ENCODE results near the gene HAUS6. TPM values are rescaled to one million over a fixed set of nuclear protein-coding genes. Genes with fewer than 3 reads are reported as not detected.

HAUS6 gene
- total and polyA plus RNA-seq, 2 experiments from 2014 or later, result 32.7 to 48.7 TPM

DNA sequence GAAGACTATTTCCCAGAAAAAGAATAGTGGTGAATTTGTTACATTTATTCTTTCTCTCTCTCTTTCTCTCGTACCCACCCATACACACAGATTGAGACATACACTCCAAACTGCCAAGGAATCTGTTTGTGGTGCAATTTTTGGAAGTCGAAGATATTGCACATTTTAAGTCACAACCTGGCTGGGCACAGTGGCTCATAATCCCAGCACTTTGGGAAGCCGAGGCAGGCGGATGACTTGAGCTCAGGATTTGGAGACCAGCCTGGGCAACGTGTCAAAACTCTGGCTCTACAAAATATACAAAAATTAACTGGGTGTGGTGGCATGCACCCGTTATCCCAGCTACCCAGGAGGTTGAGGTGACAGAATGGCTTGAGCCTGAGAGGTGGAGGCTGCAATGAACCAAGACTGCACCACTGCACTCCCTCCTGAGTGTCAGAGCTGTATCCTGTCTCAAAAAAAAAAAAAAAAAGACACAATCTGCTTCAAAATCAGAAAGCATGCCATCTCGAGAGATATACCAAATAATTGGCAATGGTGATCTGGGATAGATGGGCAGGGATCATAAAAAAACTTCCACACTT lies 43.8 kb upstream of the HAUS6 start (continued):
- TF ChIP-seq, protein P1, sequence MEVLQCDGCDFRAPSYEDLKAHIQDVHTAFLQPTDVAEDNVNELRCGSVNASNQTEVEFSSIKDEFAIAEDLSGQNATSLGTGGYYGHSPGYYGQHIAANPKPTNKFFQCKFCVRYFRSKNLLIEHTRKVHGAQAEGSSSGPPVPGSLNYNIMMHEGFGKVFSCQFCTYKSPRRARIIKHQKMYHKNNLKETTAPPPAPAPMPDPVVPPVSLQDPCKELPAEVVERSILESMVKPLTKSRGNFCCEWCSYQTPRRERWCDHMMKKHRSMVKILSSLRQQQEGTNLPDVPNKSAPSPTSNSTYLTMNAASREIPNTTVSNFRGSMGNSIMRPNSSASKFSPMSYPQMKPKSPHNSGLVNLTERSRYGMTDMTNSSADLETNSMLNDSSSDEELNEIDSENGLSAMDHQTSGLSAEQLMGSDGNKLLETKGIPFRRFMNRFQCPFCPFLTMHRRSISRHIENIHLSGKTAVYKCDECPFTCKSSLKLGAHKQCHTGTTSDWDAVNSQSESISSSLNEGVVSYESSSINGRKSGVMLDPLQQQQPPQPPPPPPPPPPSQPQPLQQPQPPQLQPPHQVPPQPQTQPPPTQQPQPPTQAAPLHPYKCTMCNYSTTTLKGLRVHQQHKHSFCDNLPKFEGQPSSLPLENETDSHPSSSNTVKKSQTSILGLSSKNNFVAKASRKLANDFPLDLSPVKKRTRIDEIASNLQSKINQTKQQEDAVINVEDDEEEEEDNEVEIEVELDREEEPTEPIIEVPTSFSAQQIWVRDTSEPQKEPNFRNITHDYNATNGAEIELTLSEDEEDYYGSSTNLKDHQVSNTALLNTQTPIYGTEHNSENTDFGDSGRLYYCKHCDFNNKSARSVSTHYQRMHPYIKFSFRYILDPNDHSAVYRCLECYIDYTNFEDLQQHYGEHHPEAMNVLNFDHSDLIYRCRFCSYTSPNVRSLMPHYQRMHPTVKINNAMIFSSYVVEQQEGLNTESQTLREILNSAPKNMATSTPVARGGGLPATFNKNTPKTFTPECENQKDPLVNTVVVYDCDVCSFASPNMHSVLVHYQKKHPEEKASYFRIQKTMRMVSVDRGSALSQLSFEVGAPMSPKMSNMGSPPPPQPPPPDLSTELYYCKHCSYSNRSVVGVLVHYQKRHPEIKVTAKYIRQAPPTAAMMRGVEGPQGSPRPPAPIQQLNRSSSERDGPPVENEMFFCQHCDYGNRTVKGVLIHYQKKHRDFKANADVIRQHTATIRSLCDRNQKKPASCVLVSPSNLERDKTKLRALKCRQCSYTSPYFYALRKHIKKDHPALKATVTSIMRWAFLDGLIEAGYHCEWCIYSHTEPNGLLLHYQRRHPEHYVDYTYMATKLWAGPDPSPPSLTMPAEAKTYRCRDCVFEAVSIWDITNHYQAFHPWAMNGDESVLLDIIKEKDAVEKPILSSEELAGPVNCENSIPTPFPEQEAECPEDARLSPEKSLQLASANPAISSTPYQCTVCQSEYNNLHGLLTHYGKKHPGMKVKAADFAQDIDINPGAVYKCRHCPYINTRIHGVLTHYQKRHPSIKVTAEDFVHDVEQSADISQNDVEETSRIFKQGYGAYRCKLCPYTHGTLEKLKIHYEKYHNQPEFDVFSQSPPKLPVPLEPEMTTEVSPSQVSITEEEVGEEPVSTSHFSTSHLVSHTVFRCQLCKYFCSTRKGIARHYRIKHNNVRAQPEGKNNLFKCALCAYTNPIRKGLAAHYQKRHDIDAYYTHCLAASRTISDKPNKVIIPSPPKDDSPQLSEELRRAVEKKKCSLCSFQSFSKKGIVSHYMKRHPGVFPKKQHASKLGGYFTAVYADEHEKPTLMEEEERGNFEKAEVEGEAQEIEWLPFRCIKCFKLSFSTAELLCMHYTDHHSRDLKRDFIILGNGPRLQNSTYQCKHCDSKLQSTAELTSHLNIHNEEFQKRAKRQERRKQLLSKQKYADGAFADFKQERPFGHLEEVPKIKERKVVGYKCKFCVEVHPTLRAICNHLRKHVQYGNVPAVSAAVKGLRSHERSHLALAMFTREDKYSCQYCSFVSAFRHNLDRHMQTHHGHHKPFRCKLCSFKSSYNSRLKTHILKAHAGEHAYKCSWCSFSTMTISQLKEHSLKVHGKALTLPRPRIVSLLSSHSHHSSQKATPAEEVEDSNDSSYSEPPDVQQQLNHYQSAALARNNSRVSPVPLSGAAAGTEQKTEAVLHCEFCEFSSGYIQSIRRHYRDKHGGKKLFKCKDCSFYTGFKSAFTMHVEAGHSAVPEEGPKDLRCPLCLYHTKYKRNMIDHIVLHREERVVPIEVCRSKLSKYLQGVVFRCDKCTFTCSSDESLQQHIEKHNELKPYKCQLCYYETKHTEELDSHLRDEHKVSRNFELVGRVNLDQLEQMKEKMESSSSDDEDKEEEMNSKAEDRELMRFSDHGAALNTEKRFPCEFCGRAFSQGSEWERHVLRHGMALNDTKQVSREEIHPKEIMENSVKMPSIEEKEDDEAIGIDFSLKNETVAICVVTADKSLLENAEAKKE (CRISPR knock-in tag; IDR thresholded peaks at IDR 0.05), result no peak
- TF ChIP-seq ZNF331 (CRISPR knock-in tag; IDR thresholded peaks at IDR 0.05; ENCODE audit: low read depth) (no peak), JUNB (IDR thresholded peaks at IDR 0.05; ENCODE audit: unreplicated experiment) (no peak), POLR2AphosphoS5 (IDR thresholded peaks at IDR 0.05; ENCODE audit: low read depth) (no peak)
- TF ChIP-seq, protein P2, sequence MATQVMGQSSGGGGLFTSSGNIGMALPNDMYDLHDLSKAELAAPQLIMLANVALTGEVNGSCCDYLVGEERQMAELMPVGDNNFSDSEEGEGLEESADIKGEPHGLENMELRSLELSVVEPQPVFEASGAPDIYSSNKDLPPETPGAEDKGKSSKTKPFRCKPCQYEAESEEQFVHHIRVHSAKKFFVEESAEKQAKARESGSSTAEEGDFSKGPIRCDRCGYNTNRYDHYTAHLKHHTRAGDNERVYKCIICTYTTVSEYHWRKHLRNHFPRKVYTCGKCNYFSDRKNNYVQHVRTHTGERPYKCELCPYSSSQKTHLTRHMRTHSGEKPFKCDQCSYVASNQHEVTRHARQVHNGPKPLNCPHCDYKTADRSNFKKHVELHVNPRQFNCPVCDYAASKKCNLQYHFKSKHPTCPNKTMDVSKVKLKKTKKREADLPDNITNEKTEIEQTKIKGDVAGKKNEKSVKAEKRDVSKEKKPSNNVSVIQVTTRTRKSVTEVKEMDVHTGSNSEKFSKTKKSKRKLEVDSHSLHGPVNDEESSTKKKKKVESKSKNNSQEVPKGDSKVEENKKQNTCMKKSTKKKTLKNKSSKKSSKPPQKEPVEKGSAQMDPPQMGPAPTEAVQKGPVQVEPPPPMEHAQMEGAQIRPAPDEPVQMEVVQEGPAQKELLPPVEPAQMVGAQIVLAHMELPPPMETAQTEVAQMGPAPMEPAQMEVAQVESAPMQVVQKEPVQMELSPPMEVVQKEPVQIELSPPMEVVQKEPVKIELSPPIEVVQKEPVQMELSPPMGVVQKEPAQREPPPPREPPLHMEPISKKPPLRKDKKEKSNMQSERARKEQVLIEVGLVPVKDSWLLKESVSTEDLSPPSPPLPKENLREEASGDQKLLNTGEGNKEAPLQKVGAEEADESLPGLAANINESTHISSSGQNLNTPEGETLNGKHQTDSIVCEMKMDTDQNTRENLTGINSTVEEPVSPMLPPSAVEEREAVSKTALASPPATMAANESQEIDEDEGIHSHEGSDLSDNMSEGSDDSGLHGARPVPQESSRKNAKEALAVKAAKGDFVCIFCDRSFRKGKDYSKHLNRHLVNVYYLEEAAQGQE (IDR thresholded peaks at IDR 0.05; ENCODE audit: unreplicated experiment), result no peak

DNA sequence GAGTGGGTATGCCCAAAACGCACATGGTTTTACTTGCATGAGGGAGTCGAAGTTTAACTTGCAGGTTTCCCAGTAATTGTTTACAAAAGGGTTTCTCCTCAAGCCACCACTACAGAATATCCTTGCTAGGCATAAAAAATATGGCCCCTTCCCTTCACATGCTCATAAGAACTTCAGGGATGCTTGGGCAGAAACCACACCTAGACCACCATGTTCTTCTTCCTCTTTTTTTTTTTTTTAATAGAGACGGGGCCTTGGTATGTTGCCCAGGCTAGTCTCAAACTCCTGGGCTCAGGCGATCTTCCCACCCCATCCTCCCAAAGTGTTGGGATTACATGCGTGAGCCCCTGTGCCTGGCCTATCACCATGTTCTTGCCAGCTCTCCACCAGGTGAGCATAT lies 43.2 kb upstream of the HAUS6 start:
- no peak overlapping the region for H2AFZ ChIP-seq
- no peaks in the 10 kb centered on the region for H3K9me2 ChIP-seq (ENCODE audit: insufficient read depth)
- no peaks in the 10 kb centered on the region for H3K36me3 Mint-ChIP-seq (ENCODE audit: low read depth)
- H4K20me1 ChIP-seq (replicated peaks; ENCODE audit: insufficient read depth), result no peaks in the 10 kb centered on the region
- no peaks in the 10 kb centered on the region for H3K36me3 ChIP-seq (ENCODE audit: insufficient read depth)
- no peaks in the 10 kb centered on the region for H3K4me1 ChIP-seq (ENCODE audit: insufficient read depth)
- no peak overlapping the region for H3K27ac Mint-ChIP-seq
- ATAC-seq (no peak), DNase-seq (ENCODE audit: low spot score) (no peak)
- H3K4me1 Mint-ChIP-seq, result no peaks in the 10 kb centered on the region
- no peak overlapping the region for H3K4me3 Mint-ChIP-seq
- H3K4me2 ChIP-seq, result no peak overlapping the region
- H3K27ac ChIP-seq (ENCODE audit: low read depth), result no peak overlapping the region
- no peaks in the 10 kb centered on the region for H3K9me3 Mint-ChIP-seq
- H3K27me3 Mint-ChIP-seq (ENCODE audit: insufficient read depth, low read depth, poor library complexity), result peaks cover 5% of the 10 kb centered on the region
- no peaks in the 10 kb centered on the region for H3F3A ChIP-seq (replicated peaks; ENCODE audit: low read depth)
- no peaks in the 10 kb centered on the region for H3K27me3 ChIP-seq (ENCODE audit: insufficient read depth)
- no peak overlapping the region for H3K4me3 ChIP-seq
- no peaks in the 10 kb centered on the region for H3K79me2 ChIP-seq (replicated peaks; ENCODE audit: insufficient read depth)
- TF ChIP-seq EZH2 (IDR thresholded peaks at IDR 0.05; ENCODE audit: low read depth, unreplicated experiment) (no peak), POLR2AphosphoS5 (IDR thresholded peaks at IDR 0.05; ENCODE audit: low read depth) (no peak), ZNF331 (CRISPR knock-in tag; IDR thresholded peaks at IDR 0.05; ENCODE audit: low read depth) (no peak), ZNF114 (CRISPR knock-in tag; IDR thresholded peaks at IDR 0.05) (no peak), JUNB (IDR thresholded peaks at IDR 0.05; ENCODE audit: unreplicated experiment) (no peak), STAT1 (IDR thresholded peaks at IDR 0.05; ENCODE audit: unreplicated experiment) (no peak), CREB1 (CRISPR knock-in tag; IDR thresholded peaks at IDR 0.05; ENCODE audit: low read depth) (no peak), EZH2phosphoT487 (IDR thresholded peaks at IDR 0.05; ENCODE audit: unreplicated experiment) (no peak)
- TF ChIP-seq, protein P2 (IDR thresholded peaks at IDR 0.05; ENCODE audit: unreplicated experiment), result no peak

Data from GM23338 (cell line).